GM19193 (cell line): Measurements from ENCODE around the gene DIP2C.

Experiments
- POLR2A ChIP-seq: IDR thresholded peaks from 4 replicates; pipeline ENCODE4 v1.6.1; 2011; ENCODE audit not compliant: insufficient read depth, insufficient read length; ENCODE audit errors: extremely low read depth

The DIP2C gene

DNA sequence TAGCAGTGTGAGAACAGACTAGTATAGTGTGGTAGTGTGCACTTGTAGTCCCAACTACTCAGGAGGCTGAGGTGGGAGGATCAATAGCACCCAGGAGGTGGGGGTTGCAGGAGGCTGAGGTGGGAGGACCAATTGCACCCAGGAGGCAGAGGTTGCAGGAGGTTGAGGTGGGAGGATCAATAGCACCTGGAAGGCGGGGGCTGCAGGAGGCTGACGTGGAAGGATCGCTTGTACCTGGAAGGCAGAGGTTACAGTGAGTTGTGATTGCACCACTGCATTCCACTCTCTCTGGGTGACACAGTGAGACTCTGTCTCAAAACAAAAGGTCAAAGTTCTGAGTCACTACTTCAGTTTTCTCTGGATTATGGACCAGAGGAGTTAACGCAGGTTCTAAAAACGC lies 22.6 kb upstream of the DIP2C start:
- TF ChIP-seq POLR2A = no peak

DNA sequence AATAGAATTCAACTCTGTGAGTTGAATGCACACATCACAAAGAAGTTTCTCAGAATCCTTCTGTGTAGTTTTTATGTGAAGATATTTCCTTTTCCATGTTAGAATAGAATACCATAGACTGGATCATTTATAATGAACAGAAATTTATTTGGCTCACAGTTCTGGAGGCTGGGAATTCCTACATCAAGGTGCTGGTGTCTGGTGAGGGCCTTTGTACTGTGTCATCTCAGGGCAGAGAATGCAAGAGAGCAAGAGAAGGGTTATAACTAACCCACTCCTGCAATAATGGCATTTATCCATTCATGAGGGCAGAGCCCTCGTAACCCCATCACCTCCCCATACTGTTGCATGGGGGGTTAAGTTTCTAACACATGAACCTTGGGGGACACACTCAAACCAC lies 18.4 kb upstream of the DIP2C start:
- TF ChIP-seq POLR2A = no peak

DNA sequence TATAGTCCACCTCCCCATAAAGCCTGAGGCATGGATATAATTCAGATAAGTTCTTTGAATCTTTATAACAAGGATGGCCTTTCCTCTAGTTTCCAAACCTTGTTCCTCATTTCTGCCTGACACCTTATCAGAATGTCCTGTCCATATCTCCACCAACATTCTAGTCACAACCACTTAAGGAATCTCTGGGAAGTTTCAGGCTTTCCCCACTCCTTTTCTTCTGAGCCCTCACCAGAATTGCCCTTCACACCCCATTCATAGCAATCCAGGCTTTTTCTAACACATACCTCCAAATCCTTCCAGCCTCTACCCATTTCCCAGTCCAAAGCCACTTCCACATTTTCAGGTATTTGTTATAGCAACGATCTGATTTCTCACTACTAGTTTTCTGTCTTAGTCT lies 18.0 kb upstream of the DIP2C start:
- TF ChIP-seq POLR2A = no peak

DNA sequence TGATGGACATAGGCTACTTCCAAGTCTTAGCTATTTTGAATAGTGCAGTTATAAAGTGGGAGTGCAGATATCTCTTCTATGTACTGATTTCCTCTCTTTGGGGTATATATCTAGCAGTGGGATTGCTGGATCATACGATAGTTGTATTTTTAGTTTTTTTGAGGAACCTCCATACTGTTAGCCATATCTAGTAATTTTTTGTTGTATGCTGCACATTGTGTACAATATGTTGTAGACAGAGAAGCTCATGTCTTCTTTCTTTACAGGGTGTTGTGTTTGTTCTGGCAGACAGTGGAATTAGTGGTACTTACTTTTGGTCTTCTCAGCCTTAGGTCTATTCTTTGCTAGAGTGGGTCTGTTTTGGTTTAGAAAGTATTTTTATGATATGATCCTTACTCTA lies 13.7 kb upstream of the DIP2C start:
- no peak for TF ChIP-seq POLR2A

DNA sequence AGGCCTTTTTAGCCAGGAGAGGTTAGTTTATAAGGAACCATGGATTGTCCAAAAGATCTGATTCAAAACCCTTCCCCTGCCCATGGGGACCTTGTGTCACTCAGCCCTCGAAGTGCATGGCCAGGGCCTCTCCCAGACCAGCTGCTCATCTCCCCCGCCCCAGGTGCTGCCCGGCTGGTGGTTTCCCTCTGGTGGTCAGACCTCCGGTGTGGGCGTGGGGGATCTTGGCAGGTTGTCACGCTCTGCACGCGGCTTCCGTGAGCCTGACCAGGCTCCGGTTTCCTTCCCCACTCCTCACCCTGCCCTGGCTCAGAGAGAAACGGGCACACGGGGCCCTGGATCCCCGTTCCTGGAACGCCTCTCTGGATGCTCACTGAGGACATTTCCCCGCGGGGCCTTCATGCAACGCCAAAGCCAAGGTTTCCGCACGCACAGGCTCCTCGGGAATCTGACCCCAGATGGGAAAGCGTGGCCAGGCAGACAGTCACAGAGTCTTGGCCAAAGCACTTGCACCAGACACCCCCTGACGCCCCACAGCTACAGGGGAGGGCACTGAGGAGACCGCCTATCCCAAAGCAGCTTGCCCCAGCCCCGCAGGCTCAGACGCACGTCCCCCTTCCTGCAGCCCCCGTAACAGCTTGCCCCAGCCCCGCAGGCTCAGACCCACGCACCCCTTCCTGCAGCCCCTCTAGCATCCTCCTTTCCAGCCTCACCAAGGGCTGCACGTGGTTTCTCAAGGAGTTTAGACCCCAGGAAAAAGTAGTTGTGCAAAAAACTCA lies 7.8 kb upstream of the DIP2C start:
- TF ChIP-seq POLR2A = no peak

DNA sequence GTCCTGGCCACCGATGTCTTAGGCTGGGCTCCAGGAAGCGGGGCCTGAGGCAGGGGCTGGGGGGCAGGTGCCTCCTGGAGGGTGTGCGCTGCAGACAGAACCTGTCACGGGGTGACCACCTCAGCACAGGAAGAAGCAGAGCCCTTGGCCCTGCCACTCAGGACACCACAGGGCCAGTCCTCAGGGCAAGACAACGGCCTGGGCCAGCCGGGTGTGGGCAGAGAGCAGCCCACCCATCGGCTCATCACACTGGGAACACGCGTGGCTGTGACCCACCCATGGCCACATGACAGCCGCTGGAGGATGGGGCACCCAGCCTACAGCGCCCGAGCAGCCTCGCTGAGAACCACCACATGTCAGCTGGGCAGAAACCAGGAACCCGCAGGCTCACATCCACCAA lies 5.9 kb upstream of the DIP2C start:
- no peak for TF ChIP-seq POLR2A

DNA sequence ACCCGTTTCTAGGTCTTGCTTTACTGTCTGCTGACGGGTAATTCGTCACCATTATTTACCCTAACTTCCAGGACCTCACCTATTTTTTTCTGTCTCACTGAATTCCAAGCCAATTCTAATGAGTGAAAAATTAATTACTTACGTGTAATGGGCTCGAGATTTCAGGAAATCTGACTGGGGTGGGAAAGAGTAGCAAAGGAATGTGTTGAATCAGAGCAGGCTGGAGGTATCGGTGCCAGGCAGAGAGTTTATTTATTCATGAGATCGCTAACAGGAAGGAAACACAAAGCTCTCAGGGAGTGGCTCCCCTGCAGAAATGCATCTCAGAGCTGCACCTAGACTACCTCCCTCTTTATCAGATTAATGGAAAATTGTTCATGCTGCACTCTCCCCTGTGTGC lies 4.0 kb upstream of the DIP2C start:
- no peak for TF ChIP-seq POLR2A

DNA sequence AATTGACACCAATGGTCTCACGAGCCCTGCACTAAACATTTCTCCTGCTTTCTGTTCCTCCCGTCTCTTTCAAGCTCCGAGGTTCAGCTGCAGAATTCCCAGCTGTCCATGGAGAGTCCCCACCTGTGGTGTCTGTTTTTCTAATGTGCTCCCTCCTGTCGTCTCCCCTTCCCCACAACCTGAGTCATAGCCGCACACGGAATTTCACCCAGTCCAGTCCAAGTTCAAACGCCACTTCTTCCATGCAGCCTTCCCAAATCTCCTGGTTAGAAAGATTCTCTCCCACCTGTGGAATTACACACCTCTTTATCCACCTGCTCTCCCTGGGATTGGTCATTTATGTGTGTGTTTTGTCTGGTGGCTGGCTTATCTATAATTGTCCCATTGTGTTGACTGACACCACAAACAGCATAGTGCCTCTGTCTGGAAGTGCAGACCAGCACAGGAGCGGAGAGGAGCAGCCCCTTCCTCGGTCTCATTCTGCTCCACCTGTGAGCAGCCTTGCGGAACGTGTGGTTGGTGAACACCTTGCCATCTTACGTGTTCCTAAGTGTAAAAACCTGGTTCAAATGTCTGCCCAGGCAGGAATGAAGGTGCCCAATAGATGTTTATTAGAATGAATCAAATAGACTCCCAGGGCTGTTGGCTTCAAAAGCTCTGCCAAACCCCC lies 3.3 kb upstream of the DIP2C start:
- no peak for TF ChIP-seq POLR2A

DNA sequence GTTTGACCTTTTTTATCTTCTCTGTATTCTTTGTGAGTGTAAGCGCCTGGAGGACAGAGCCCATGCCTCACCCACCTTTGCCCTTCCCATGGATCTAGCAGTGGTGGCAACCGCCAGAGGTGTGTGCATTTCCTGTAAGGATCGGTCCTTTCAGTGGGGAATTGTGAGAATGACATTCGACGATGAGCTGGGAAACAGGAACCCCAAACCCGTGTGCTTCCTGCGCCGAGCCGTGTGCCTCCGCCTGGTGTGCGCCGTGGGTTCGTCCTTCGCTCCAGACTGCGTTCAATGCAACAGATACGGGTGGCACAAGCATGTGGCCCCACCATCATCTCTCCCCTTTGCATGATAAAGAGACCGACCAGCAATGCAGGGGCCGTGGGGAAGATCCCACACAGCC lies 1.7 kb upstream of the DIP2C start:
- no peak for TF ChIP-seq POLR2A

DNA sequence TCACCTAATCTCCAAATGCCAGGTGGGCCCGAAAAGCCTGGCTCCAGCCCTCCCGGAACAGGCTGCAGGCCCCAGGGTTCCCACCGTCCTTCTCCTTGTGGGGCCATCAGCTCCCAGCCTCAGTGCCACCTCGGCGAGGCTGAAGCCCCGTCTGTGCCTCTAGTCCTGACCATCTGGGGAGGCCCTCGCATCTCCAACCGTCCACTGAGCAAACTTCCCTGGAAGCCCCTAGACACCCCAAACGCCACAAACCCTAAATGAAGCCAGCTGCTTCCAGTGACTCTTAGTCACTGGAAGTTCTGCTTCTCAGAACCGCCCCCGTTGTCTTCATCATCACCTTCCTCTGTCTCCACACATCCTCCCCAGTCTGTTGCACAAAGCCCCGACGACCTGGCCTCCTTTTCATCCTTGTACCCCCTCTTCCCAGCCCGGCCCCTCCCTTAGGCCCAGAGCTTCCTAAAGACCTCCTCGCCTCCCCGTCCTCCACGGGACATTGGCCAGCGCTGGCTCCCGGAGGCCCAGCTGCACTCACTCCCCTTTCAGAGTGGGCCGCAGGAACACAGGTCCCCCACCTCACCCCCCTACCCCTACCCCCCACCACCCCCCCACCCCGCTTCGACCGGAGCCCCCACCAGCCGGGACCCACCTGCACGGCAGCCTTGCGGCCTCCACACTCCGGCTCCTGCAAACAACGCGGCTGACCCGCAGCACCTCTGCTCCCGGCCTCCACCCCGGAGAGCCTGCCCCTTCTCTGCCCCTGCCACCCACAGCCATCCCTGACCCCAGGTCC lies 1.1 kb upstream of the DIP2C start:
- TF ChIP-seq POLR2A = no peak

DNA sequence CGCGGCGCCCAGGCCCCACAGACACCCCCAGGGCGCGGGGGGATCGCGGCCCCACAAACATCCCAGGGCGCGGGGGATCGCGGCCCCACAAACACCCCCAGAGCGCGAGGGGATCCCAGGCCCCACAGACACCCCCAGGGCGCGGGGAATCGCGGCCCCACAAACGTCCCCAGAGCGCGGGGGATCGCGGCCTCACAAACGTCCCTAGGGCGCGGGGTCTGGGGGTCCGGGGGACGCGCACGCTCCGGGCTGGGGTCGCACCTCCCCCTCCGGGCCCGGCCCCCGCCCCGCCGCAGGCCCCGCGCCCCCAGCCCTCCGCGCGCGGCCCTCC lies 382 bp downstream of the DIP2C start:
- TF ChIP-seq POLR2A = no peak

DNA sequence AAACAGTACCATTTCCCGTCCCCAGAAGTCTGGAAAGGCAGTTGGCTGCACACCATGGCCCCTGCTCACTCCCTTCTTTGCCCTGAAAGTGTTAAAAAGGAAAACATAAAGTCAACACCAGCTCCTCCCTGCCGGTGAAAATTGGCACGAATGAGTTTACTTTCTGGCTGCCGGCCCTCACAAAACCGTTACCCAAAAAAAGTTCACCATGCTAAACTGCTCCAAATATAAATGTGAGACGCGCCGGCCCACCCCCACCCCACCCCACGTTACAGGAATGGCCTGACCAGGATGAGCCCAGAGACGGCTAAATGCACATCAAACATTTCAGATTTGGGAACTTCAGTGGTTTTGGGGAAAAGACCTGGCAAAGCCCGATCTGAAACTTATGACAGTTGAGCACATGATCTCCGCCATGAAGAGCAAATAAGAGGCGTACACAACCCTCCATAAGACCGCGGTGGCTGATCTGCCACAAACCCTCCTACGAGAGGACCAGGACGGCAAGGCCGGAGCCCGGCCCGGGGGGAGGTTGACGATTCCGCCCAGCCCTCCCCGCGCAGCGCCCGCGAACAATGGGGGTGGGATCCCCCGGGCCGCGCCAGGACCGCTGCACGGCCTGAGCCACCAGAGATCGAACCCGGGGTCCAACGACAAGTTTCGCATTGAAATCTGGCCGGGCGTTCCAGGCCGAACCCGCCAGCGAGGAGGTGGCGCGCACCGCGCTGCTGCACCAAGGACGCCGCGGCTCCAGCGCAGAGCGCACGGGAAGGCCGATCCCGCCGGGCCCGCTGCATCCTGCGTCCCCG lies 952 bp downstream of the DIP2C start:
- TF ChIP-seq POLR2A = no peak

DNA sequence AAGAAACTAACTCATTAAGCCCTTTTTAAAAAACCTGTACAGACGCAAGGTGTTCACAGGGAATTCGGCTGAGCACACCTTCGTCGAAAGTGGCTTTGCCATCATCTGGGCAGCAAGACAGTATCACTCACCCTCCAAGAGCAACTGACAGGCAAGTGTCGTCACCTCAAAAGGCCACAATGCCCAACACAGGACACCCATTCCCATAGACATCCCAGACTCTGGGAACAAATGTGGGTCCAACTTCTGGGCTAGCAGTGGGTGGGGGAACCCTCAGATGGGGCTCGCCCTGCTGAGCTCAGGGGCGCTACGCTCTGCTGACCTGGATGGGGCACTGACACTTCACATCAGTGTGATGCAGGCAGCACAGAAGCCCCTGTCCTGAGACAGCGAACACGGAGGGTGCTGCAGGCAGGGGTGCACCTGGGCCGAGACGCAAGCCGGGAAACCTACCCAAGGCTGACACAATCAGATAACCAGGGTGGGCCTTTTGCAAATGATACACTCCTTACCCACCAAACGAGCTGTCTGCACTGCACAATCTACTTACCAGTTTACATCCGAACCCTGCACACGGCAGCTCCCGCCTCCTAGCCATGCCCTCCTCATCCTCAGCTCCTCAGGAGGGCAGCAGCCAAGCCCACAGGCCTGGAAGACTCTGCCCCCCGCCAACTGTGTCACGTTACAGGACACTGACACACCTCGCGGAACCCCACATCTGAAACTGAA lies 1.7 kb downstream of the DIP2C start:
- no peak for TF ChIP-seq POLR2A

DNA sequence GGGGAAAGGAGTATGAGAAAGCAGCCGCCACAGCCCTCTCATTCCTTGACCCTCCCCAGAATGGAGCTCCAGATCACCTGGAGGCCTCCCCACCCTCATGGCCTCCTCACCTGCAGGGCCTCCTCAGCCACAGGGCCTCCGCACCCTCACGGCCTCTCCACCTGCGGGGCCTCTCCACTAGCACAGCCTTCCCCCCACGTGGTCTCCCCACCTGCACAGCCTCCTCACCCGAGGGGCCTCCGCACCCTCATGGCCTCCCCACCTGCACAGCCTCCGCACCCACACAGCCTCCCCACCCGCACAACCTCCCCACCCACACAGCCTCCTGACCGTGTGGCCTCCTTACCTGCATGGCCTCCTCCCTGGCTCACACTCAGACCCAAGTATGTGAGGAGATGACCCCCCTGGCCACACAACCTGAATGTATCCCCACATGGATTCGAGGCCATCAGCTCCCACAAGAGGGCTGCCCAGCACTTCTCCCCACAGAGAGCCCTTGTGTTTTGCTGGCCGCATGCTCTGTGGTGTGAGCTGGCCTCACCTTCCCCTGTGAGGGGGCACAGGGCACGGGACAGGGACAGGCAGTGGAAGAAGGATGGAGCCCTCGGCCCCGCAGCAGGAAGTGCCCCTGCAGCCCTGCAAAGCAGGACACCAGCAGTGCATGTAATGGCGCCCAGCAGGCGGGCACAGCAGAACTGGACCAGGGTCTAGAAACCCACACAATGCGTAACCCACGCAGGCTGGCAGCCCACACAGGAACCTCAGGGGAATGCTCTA lies 3.1 kb downstream of the DIP2C start:
- TF ChIP-seq POLR2A = no peak
